IPS-NIHi7 (cell line): ENCODE results near the gene MED19.
"Not testable (repeated sequence)": the region's sequence is repeated elsewhere in the genome, so short reads cannot be mapped to it uniquely, and the experiment has no call there.

Experiments used
- DNase-seq: peaks from one replicate; pipeline ENCODE4 v3.0.0; 2012; ENCODE audit warnings: mixed read lengths; ENCODE audit errors: extremely low spot score

MED19 gene

DNA sequence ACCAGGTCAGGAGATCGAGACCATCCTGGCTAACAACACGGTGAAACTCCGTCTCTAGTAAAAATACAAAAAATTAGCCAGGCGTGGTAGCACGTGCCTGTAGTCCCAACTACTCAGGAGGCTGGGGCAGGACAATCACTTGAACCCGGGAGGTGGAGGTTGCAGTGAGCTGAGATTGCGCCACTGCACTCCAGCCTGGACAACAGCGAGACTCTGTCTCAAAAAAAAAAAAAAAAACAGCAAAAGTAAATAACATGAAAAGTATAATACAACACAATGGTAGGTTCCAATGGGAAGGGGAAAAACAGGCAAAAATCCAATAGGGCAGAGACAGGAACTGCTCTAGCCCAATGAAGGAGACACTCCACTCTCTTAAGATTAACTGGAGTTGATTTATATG is 6.6 kb downstream of the MED19 start:
- not testable (repeated sequence) for DNase-seq

DNA sequence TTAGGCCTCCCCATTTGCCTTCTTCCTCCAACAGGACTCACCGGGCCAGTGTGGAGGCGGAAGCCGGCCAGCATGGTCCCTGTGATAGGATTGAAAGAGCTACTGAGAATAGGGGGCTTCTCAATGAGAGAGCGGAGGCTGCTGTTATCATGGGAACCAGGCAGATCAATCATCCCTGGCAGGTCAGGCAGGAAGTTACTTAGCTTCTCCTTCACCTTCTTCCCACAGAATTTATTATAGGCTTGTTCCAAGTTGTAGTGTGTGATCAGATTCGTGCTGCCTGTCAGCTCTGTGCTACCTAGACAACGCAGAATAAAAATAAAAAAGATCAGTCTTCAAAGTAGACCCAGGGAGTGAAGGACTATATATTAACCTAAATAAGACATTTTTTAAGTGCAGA is 7.1 kb downstream of the MED19 start:
- DNase-seq, result no peak

- DNase-seq, result no peak
These were observed 8.7 kb downstream of the MED19 start for GRCh38 chr11:57703341-57703740.

DNA sequence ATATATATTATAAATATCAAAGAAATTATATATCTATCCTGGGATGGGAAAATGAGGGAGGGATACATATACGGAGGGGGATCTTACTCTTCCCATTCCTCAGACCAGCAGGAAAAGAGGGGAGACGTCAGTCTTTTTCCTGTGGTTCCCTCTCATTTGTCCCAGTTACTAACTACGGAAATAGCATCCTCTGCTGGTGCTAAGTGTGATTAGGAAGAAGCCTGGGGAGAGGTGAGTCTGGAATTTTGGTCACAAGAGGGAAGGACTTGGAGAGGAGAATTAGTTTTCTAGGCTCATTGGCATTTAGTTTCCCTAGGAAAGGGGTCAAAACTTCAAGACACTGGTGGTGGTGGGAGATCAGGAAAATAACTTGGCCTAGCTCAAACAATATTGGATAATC is 11.6 kb downstream of the MED19 start:
- no peak for DNase-seq

GRCh38 chr11:57699813-57700212 is 12.2 kb downstream of the MED19 start:
- no peak for DNase-seq

GRCh38 chr11:57698843-57699365 is 13.1 kb downstream of the MED19 start:
- no peak for DNase-seq

DNA sequence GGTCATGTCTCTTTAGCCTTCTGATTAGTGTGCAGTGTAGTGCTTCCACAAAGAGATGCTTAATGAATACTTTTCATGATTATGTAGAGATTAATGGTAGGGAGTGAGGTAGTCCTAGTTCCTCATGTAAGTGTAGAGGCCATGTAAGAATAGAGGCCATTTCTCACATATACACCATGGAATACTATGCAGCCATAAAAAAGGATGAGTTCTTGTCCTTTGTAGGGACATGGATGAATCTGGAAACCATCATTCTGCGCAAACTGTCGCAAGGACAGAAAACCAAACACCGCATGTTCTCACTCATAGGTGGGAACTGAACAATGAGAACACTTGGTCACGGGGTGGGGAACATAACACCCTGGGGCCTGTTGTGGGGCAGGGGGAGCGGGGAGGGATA is 21.5 kb downstream of the MED19 start:
- DNase-seq, result not testable (repeated sequence)

GRCh38 chr11:57681168-57681567 is 30.8 kb downstream of the MED19 start:
- DNase-seq, result no peak

- DNase-seq, result no peak
These were observed 31.5 kb downstream of the MED19 start for GRCh38 chr11:57680552-57680874.

- DNase-seq, result no peak
These were observed 32.6 kb downstream of the MED19 start for GRCh38 chr11:57679396-57679795.

- DNase-seq, result no peak
These were observed 36.7 kb downstream of the MED19 start for GRCh38 chr11:57675176-57675941.

DNA sequence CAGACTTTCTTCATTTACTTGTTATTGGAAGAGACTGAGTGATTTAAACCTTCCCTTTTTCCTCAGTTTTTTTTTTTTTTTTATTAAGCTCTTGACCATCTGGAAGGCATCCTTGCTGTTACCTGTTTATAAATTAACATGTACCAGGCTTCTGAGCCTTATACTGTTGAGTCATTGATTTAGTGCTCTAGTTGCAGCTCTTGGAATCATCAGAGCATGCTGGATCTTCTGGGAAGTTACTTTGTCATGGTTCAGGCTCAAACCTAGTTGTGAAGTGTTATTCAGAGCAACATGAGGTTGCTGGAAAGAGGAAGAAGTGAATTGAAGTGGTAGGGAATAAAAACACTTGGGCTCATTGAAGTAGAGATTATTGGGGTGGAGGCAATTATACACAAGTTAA is 37.8 kb downstream of the MED19 start:
- DNase-seq, result no peak

DNA sequence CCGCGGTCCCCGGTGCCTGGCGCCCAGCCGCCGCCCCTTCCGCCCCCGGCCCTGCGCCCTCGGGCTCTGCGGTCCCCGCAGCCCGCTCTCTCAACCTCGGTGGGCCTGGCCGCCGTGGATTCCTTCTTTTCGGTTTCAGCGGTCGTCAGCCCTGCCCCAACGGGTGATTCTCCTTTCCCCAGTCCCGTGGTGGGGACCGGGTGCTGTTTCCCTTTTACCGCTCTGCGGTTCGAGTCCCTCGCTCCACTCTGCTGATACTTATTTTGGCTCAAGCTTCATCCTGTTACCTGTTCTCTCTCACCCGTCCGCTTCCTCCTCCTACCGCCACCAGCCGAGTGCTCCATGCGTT is 43.6 kb downstream of the MED19 start:
- peak; percentile 48 for DNase-seq

GRCh38 chr11:57667736-57668433 is 44.1 kb downstream of the MED19 start, which contains the start of gene ZDHHC5:
TSS of gene ZDHHC5 (plus strand) at chr11:57668114. CDS start at chr11:57673091, 4,977 bp downstream.
- peak; percentile 98 for DNase-seq

DNA sequence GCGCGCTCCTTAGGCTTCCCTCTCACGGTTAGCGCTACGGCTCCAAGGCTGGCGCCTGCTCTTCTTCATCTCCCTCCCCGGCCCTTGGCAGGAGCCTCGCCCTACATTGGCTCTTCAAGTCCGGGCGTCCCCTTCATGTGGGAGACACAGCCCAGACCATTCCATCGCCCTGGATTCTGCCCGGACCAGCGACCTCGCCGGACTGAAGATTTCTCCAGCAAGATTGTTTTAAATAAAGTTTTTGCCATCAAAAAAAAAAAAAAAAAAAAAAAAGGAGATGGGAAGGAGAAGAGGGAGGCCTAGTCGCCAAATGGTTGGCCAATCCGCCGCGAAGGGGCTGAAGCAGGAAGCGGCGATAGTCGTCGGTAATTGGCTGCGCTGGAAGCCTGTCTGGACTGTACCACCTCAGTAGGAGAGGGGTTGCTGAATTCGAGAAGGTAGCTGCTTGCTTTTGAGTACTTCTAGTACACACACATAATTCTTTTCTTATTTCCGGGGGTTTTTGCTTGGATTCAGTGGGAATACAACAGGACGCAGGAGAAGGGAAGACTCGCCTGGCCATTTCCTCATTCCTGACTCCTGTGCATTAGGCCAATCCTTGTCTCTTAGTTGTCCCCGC is 44.8 kb downstream of the MED19 start:
- peak; percentile 93 for DNase-seq

DNA sequence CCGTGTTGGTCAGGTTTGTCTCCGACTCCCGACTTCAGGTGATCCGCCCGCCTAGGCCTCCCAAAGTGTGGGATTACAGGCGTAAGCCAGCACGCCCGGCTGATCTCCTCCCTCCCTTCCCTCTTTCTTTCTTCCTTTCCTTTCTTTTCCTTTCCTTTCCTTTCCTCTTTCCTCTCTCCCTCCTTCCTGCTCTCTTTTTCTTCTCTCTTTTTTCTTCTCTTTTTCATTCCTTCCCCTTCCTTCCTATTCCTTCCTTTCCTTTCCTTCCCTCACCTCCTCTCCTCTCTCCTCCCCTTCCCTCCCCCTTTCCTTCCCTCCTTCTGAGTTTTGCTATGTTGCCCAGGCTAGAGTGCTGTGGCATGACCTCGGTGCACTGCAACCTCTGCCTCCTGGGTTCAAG is 48.0 kb downstream of the MED19 start:
- no peak for DNase-seq

DNA sequence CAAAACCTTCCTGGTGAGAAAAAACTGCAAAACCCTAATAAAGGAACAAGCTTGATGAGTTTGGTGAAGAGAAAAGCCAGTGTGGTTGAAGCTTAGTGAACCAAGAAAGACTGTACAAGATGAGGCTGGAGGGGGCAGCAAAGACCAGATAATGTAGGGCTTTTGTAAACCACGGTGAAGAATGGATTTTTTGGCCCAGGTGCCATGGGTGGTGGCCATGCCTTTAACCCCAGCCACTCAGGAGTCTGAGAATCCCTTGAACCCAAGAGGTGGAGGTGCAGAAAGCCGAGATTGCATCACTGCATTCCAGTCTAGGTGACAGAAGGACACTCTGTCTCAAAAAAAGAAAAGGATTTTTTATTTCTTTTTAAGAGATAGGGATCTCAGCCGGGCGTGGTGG is 49.1 kb downstream of the MED19 start:
- DNase-seq, result no peak

GRCh38 chr11:57659669-57660068 is 52.3 kb downstream of the MED19 start:
- no peak for DNase-seq

- DNase-seq, result no peak
These were observed 54.0 kb downstream of the MED19 start for GRCh38 chr11:57658023-57658361.

- DNase-seq, result peak; percentile 92
These were observed 54.6 kb downstream of the MED19 start, which contains the start of gene CLP1 for GRCh38 chr11:57657194-57658022. TSS of gene CLP1 (plus strand) at chr11:57657762. CDS start at chr11:57659477, 1,715 bp downstream.

GRCh38 chr11:57656885-57657193 is 55.2 kb downstream of the MED19 start:
- DNase-seq, result no peak
